HG02885 (cell line): ENCODE data around the gene FGF18.
"Not testable (repeated sequence)": the region's sequence is repeated elsewhere in the genome, so short reads cannot be mapped to it uniquely, and the experiment has no call there.

Source experiments
- ATAC-seq: cut with Tn5 transposase; IDR thresholded peaks from one replicate; pipeline ENCODE4 v1.9.1; 2021; ENCODE audit warnings: mild to moderate bottlenecking; ENCODE audit not compliant: unreplicated experiment, poor library complexity

Gene FGF18

GRCh38 chr5:171398660-171399059 is 20.8 kb upstream of the FGF18 start:
- ATAC-seq, result not testable (repeated sequence)

- no peak for ATAC-seq
Measured at GRCh38 chr5:171400169-171400568, 19.3 kb upstream of the FGF18 start.

- ATAC-seq, result no peak
Measured at GRCh38 chr5:171401167-171401947, 18.1 kb upstream of the FGF18 start.

GRCh38 chr5:171402751-171403150 is 16.7 kb upstream of the FGF18 start:
- not testable (repeated sequence) for ATAC-seq

- no peak for ATAC-seq
Measured at GRCh38 chr5:171405615-171406014, 13.8 kb upstream of the FGF18 start.

- no peak for ATAC-seq
Measured at GRCh38 chr5:171407234-171407633, 12.2 kb upstream of the FGF18 start.

GRCh38 chr5:171409164-171410136 is 10.0 kb upstream of the FGF18 start:
- no peak for ATAC-seq

GRCh38 chr5:171410181-171410580 is 9.3 kb upstream of the FGF18 start:
- ATAC-seq, result no peak

GRCh38 chr5:171412186-171412585 is 7.3 kb upstream of the FGF18 start:
- ATAC-seq, result no peak

- ATAC-seq, result no peak
Measured at GRCh38 chr5:171413153-171413910, 6.1 kb upstream of the FGF18 start.

GRCh38 chr5:171413993-171414392 is 5.5 kb upstream of the FGF18 start:
- ATAC-seq, result not testable (repeated sequence)

- ATAC-seq, result no peak
Measured at GRCh38 chr5:171415115-171415730, 4.2 kb upstream of the FGF18 start.

- no peak for ATAC-seq
Measured at GRCh38 chr5:171416160-171417049, 3.0 kb upstream of the FGF18 start.

GRCh38 chr5:171418316-171418981 is 998 bp upstream of the FGF18 start:
- ATAC-seq, result peak; percentile 71

GRCh38 chr5:171419688-171420430 is 412 bp downstream of the FGF18 start:
- peak; percentile 30 for ATAC-seq

GRCh38 chr5:171420431-171421241 is 1.2 kb downstream of the FGF18 start:
- no peak for ATAC-seq
